HCT116 (cell line): Measurements from ENCODE around the gene SPTB.

Experiments
- ELF1 ChIP-seq: IDR thresholded peaks from 2 replicates; pipeline ENCODE4 v1.6.1; 2012; ENCODE audit warnings: low read depth, borderline replicate concordance
- EZH2 ChIP-seq: fragments of 200-600 bp; sonication (generic); IDR thresholded peaks from 2 replicates; pipeline ENCODE4 v1.6.1; 2017; ENCODE audit warnings: antibody characterized with exemption, mixed run types
- EZH2phosphoT487 ChIP-seq: fragments of 200-600 bp; IDR thresholded peaks from 2 replicates; pipeline ENCODE4 v1.6.1; 2018; ENCODE audit warnings: antibody characterized with exemption, borderline replicate concordance
- POLR2A ChIP-seq: IDR thresholded peaks from 2 replicates; pipeline ENCODE4 v1.7.0; 2011; ENCODE audit warnings: borderline replicate concordance; ENCODE audit not compliant: insufficient read depth, insufficient read length; ENCODE audit errors: extremely low read depth
- POLR2AphosphoS5 ChIP-seq: IDR thresholded peaks from 2 replicates; pipeline ENCODE4 v1.6.1; 2011; ENCODE audit warnings: mild to moderate bottlenecking, low read depth, low read length, moderate library complexity
- RAD21 ChIP-seq: IDR thresholded peaks from 2 replicates; pipeline ENCODE4 v1.6.1; 2012; ENCODE audit warnings: low read depth, mild to moderate bottlenecking
- SIN3A ChIP-seq: IDR thresholded peaks from 2 replicates; pipeline ENCODE4 v1.6.1; 2012; ENCODE audit warnings: low read depth
- YY1 ChIP-seq: IDR thresholded peaks from 2 replicates; pipeline ENCODE4 v1.6.1; 2011; ENCODE audit warnings: low read length, low read depth, moderate library complexity, mild to moderate bottlenecking; ENCODE audit not compliant: insufficient replicate concordance; ENCODE audit errors: extremely low read depth
- TF ChIP-seq, protein P1 (sequence below), 3 experiments: fragments of 200-600 bp in 1 of 3; sonication (generic) in 1 of 3; IDR thresholded peaks in 2 of 3; conservative IDR thresholded peaks in 1 of 3; 2 replicates each; pipeline ENCODE4 v1.5.1; 2012 to 2017; ENCODE audit warnings: low read depth in 2 of 3, low read length in 2 of 3, antibody characterized with exemption in 1 of 3, borderline replicate concordance in 1 of 3, control low read depth in 1 of 3, mild to moderate bottlenecking in 1 of 3, mixed read lengths in 1 of 3, mixed run types in 1 of 3, moderate library complexity in 1 of 3; ENCODE audit not compliant: insufficient read depth in 1 of 3

DNA sequence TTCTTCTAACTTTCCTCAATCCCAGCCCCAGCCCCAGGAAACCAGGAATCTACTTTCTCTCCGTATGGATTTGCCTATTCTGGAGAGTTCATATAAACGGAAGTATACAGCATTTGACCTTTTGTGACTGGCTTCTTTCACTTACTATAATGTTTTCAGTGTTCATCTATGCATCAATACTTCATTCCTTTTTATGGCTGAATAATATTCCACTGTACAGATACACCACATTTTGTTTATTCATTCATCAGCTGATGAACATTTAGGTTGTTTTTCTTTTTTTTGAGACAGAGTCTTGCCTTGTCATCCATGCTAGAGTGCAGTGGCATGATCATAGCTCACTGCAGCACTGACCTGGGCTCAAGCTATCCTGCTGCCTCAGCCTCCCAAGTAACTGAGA is 179.4 kb downstream of the SPTB start:
- TF ChIP-seq POLR2A (no peak), EZH2 (no peak), RAD21 (no peak), SIN3A (no peak), YY1 (no peak), POLR2AphosphoS5 (no peak), EZH2phosphoT487 (no peak), ELF1 (no peak)
- TF ChIP-seq, protein P1, sequence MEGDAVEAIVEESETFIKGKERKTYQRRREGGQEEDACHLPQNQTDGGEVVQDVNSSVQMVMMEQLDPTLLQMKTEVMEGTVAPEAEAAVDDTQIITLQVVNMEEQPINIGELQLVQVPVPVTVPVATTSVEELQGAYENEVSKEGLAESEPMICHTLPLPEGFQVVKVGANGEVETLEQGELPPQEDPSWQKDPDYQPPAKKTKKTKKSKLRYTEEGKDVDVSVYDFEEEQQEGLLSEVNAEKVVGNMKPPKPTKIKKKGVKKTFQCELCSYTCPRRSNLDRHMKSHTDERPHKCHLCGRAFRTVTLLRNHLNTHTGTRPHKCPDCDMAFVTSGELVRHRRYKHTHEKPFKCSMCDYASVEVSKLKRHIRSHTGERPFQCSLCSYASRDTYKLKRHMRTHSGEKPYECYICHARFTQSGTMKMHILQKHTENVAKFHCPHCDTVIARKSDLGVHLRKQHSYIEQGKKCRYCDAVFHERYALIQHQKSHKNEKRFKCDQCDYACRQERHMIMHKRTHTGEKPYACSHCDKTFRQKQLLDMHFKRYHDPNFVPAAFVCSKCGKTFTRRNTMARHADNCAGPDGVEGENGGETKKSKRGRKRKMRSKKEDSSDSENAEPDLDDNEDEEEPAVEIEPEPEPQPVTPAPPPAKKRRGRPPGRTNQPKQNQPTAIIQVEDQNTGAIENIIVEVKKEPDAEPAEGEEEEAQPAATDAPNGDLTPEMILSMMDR (IDR thresholded peaks at IDR 0.05 in 2 of 3, conservative IDR thresholded peaks at IDR 0.05 in 1 of 3; ENCODE audit: borderline replicate concordance in 1 of 3, insufficient read depth in 1 of 3, low read depth in 2 of 3, low read length in 2 of 3) = no peak
